GM10248 (cell line): Measurements from ENCODE around the gene ENPP6.

ENCODE experiments used
- CTCF ChIA-PET: fragments of 300-600 bp; sonication (Branson Sonifier 250); formaldehyde crosslinking; extraction: SDS; loops from one replicate; lab custom pipeline; 2021; ENCODE audit warnings: antibody characterized with exemption; lab: Yijun Ruan, JAX
- POLR2A ChIA-PET: fragments of 350-650 bp; sonication (Branson Sonifier 250); formaldehyde crosslinking; extraction: SDS; loops from one replicate; lab custom pipeline; 2020; ENCODE audit warnings: antibody characterized with exemption; lab: Yijun Ruan, JAX
- DNase-seq: peaks from one replicate; pipeline ENCODE4 v3.0.0; 2012; ENCODE audit errors: extremely low spot score
- TF ChIP-seq, protein P1 (sequence below): IDR thresholded peaks from 2 replicates; pipeline ENCODE4 v1.5.1; 2012; ENCODE audit warnings: mild to moderate bottlenecking, low read depth; ENCODE audit errors: extremely low read depth, missing control alignments, control extremely low read depth

ENPP6 gene

DNA sequence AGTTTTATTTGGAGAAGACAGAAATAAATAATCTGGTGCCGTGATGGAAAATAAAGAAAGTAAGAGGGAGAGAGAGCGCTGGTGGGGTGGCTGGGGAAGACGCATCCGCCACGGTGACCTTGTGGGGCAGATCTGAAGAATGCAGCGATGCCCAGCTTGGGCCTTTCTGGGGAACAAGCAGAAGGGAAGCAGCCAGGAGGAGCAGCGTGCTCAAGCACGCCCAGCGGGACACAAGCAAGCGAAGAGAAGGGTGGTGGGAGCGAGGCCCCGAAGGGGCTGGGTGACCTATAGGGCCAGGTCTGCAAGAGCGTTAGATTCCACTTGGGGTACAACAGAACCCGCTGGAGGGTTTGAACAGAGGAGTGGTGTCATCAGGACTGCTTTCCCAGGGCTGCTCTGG, 12.4 kb downstream of the ENPP6 start:
- ChIA-PET CTCF (no interaction called here), POLR2A (no interaction called here)

GRCh38 chr4:184203300-184203699, 14.4 kb downstream of the ENPP6 start:
- TF ChIP-seq, protein P1, sequence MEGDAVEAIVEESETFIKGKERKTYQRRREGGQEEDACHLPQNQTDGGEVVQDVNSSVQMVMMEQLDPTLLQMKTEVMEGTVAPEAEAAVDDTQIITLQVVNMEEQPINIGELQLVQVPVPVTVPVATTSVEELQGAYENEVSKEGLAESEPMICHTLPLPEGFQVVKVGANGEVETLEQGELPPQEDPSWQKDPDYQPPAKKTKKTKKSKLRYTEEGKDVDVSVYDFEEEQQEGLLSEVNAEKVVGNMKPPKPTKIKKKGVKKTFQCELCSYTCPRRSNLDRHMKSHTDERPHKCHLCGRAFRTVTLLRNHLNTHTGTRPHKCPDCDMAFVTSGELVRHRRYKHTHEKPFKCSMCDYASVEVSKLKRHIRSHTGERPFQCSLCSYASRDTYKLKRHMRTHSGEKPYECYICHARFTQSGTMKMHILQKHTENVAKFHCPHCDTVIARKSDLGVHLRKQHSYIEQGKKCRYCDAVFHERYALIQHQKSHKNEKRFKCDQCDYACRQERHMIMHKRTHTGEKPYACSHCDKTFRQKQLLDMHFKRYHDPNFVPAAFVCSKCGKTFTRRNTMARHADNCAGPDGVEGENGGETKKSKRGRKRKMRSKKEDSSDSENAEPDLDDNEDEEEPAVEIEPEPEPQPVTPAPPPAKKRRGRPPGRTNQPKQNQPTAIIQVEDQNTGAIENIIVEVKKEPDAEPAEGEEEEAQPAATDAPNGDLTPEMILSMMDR = no peak
- ChIA-PET POLR2A (no interaction called here), CTCF (interaction anchor here (1.5 kb wide), 1 partner anchor 32 kb away, joined by 3 read pairs; no protein-coding TSS in a partner anchor)
- no peak for DNase-seq

More for the DNA sequence above, 12.4 kb downstream of the ENPP6 start:
- TF ChIP-seq, protein P1 = no peak
- no peak for DNase-seq

- no peak for DNase-seq
- TF ChIP-seq, protein P1 = no peak
- ChIA-PET POLR2A (no interaction called here), CTCF (interaction anchor here (1.0 to 1.4 kb wide), 3 partner anchors 14 to 17 kb away, joined by 3 to 4 read pairs (median 3); partner anchors contain the start of gene ENPP6)
Measured at GRCh38 chr4:184201179-184201578, 16.5 kb downstream of the ENPP6 start.

- TF ChIP-seq, protein P1 = no peak
- DNase-seq = no peak
- POLR2A ChIA-PET = no interaction called here
- CTCF ChIA-PET = interaction anchor here (1.4 kb wide), 1 partner anchor 15 kb away, joined by 4 read pairs; no protein-coding TSS in a partner anchor
Measured at GRCh38 chr4:184200296-184200695, 17.4 kb downstream of the ENPP6 start.

GRCh38 chr4:184199780-184200179, 17.9 kb downstream of the ENPP6 start:
- POLR2A ChIA-PET = no interaction called here
- TF ChIP-seq, protein P1 = no peak
- CTCF ChIA-PET = no interaction called here
- DNase-seq = no peak

DNA sequence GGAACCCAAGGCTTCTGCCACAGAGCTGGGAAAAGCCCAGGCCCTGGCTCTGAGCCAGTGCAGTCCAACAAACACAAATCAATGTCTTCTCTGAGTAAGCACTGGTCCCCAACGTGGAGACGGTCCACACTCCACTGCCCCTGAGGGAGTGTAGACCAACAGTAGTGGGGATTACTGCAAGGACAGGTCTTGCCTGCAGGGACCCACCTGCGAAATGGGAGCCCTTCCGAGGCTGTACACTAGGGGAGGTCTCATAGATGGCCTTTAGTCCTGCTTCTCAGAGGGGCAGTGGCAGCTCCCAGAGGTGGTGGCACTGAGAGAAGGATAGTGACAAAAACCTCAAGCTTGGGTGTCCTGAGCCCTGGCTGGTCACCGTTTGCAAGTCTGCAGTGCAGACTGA, 19.5 kb downstream of the ENPP6 start:
- TF ChIP-seq, protein P1 = no peak
- no peak for DNase-seq
- CTCF ChIA-PET = interaction anchor here (2.7 kb wide), 1 partner anchor 31 kb away, joined by 9 read pairs; no protein-coding TSS in a partner anchor
- POLR2A ChIA-PET = no interaction called here
